Osteoblast (primary cell): ENCODE data around the gene FOXN4. TPM values are rescaled to one million over a fixed set of nuclear protein-coding genes. Genes with fewer than 3 reads are reported as not detected.

Experiments
- DNase-seq: peaks from one replicate; pipeline ENCODE4 v3.0.0; 2011; ENCODE audit warnings: low spot score, mixed read lengths; ENCODE audit not compliant: insufficient read length; ENCODE audit errors: missing footprints
- H2AFZ ChIP-seq: 2 replicates; pipeline ENCODE4 v1.6.0; 2011; ENCODE audit warnings: mild to moderate bottlenecking, low read length
- H3K27ac ChIP-seq: 2 replicates; pipeline ENCODE4 v1.5.1; 2011; ENCODE audit warnings: mild to moderate bottlenecking, low read depth, low read length, moderate library complexity
- H3K27me3 ChIP-seq: 2 replicates; pipeline ENCODE4 v1.6.0; 2012; ENCODE audit warnings: mild to moderate bottlenecking, control low read depth, inconsistent platforms, low read length, moderate library complexity; ENCODE audit not compliant: insufficient read depth
- H3K36me3 ChIP-seq: 2 replicates; pipeline ENCODE4 v1.5.1; 2011; ENCODE audit warnings: mild to moderate bottlenecking, low read length, control low read depth, moderate library complexity; ENCODE audit not compliant: insufficient read depth
- H3K4me1 ChIP-seq: 2 replicates; pipeline ENCODE4 v1.5.1; 2011; ENCODE audit warnings: mild to moderate bottlenecking, low read length, control low read depth, moderate library complexity; ENCODE audit not compliant: insufficient read depth
- H3K4me2 ChIP-seq: 2 replicates; pipeline ENCODE4 v1.6.0; 2011; ENCODE audit warnings: mild to moderate bottlenecking, low read length; ENCODE audit not compliant: insufficient read depth
- H3K4me3 ChIP-seq: fragments of 200-600 bp; sonication (generic); 3 replicates; pipeline ENCODE4 v1.5.1; 2012; ENCODE audit warnings: mild to moderate bottlenecking, low read length, inconsistent platforms; ENCODE audit not compliant: insufficient read depth
- H3K79me2 ChIP-seq: 2 replicates; pipeline ENCODE4 v1.6.0; 2012; ENCODE audit warnings: mild to moderate bottlenecking, low read length, control low read depth, inconsistent platforms; ENCODE audit not compliant: insufficient read depth
- H3K9me3 ChIP-seq: 2 replicates; pipeline ENCODE4 v1.5.1; 2011; ENCODE audit warnings: low read depth, low read length, control low read depth
- H4K20me1 ChIP-seq: 2 replicates; pipeline ENCODE4 v1.6.0; 2012; ENCODE audit warnings: mild to moderate bottlenecking, low read length, control low read depth; ENCODE audit not compliant: insufficient read depth
- total RNA-seq: library from RNA; depleted of rRNA; stranded (reverse); fragments of >200 nt; gene quantifications from 2 replicates; pipeline ENCODE4 v1.2.3, GENCODE V29; 2012
- TF ChIP-seq, protein P1 (sequence below): IDR thresholded peaks from 2 replicates; pipeline ENCODE4 v1.5.1; 2011; ENCODE audit warnings: mild to moderate bottlenecking, low read depth, low read length, moderate library complexity; ENCODE audit errors: extremely low read depth

Gene FOXN4, protein sequence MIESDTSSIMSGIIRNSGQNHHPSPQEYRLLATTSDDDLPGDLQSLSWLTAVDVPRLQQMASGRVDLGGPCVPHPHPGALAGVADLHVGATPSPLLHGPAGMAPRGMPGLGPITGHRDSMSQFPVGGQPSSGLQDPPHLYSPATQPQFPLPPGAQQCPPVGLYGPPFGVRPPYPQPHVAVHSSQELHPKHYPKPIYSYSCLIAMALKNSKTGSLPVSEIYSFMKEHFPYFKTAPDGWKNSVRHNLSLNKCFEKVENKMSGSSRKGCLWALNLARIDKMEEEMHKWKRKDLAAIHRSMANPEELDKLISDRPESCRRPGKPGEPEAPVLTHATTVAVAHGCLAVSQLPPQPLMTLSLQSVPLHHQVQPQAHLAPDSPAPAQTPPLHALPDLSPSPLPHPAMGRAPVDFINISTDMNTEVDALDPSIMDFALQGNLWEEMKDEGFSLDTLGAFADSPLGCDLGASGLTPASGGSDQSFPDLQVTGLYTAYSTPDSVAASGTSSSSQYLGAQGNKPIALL
- total RNA-seq, result not detected in 2 replicates

DNA sequence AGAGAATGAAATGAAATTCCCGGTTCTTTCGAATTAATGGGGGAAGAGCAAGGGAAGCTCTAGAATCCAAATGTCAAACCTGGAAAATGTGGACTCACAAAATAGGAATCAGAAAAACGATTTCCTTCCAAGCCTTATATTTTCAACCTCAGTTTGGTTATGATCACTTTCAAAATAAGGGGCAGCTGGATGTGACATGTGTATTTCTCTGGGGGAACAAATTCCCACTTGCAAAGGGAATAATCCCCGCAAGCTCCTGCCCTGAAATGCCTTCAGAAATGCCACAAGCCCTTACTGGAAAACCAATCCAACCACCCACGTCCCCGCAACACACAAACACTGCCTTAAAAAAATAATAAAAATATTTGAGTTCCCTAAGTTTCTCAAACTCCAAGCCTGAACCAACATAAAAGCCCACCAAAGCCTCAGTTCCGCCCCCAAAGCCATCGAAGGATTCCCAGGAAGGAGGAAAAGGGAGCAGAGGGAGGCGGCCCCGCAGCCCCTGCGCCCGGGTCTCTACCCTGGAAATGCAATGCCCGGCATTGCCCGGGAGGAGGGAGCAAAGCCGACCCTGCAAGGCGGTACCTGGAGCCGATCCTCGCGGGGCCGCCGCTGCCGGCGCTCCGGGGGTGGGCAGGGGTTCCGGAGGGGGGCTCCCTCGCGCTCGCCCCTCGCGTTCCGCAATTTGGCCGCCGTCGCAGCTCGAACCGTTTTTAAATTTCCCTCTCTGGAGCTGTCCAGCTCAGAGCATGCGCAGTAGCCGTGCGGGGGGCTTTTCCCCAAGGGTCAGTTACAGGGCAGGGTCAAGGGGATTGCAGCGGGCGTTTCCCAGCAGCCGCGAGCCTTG, at the start of gene FOXN4:
Gene FOXN4, minus strand, starts transcription at position 751 of the 847 bp plus-strand sequence. CDS start 963 bp downstream, outside the sequence.
- no peak within 1 kb of the TSS for H3K27ac ChIP-seq
- H3K4me1 ChIP-seq, result no peaks in the 10 kb centered on the region
- H2AFZ ChIP-seq, result no peak within 1 kb of the TSS
- DNase-seq, result no peak
- no peak within 1 kb of the TSS for H3K4me3 ChIP-seq
- H3K36me3 ChIP-seq, result no peaks in the 10 kb centered on the region
- no peak within 1 kb of the TSS for H3K4me2 ChIP-seq
- H3K27me3 ChIP-seq, result peaks cover 76% of the 10 kb centered on the region
- H3K9me3 ChIP-seq, result no peaks in the 10 kb centered on the region
- no peaks in the 10 kb centered on the region for H4K20me1 ChIP-seq
- no peaks in the 10 kb centered on the region for H3K79me2 ChIP-seq
- TF ChIP-seq, protein P1, sequence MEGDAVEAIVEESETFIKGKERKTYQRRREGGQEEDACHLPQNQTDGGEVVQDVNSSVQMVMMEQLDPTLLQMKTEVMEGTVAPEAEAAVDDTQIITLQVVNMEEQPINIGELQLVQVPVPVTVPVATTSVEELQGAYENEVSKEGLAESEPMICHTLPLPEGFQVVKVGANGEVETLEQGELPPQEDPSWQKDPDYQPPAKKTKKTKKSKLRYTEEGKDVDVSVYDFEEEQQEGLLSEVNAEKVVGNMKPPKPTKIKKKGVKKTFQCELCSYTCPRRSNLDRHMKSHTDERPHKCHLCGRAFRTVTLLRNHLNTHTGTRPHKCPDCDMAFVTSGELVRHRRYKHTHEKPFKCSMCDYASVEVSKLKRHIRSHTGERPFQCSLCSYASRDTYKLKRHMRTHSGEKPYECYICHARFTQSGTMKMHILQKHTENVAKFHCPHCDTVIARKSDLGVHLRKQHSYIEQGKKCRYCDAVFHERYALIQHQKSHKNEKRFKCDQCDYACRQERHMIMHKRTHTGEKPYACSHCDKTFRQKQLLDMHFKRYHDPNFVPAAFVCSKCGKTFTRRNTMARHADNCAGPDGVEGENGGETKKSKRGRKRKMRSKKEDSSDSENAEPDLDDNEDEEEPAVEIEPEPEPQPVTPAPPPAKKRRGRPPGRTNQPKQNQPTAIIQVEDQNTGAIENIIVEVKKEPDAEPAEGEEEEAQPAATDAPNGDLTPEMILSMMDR, result no peak

DNA sequence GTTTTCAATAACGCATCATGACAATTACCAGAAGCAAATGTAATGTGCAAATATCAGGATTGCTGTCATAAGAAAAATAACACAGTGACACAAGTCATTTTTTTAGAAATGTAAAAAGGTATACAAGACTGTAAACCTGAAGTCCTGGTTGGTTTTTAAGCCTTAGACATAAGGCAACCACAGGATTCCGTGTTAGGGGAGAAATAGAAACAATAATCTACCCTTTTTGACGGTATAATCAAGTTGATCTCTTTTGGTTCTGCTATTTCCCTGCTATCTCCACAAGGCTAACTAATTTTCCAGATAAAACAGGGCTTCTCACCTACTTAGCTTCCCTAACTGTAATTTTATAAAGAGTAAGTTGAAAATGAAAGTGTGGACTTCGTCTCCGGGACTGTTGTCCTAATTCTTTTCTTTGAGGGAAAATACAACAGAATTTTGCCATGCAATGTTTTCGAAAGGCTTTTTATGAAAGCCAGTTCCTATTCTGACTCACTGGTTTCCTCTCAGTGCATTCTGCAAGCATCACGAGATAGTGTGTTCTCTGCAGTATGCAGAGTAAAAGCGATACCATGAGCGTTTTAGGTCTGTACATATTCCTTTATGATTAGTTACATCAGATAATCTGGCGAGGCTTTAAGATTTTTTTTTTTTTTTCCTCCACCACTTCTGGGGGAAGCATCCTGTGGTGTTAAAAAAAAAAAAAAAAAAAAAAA, 49.2 kb upstream of the FOXN4 start:
- no peaks in the 10 kb centered on the region for H3K9me3 ChIP-seq
- H4K20me1 ChIP-seq, result no peaks in the 10 kb centered on the region
- TF ChIP-seq, protein P1, result no peak
- H3K36me3 ChIP-seq, result no peaks in the 10 kb centered on the region
- H3K4me2 ChIP-seq, result peak overlapping the region; percentile 79
- peak overlapping the region; percentile 53 for H3K4me3 ChIP-seq
- peak overlapping the region; percentile 83 for H2AFZ ChIP-seq
- H3K27ac ChIP-seq, result no peak overlapping the region
- H3K79me2 ChIP-seq, result no peaks in the 10 kb centered on the region
- H3K27me3 ChIP-seq, result peaks cover 7% of the 10 kb centered on the region
- peak; percentile 61 for DNase-seq
- H3K4me1 ChIP-seq, result no peaks in the 10 kb centered on the region

DNA sequence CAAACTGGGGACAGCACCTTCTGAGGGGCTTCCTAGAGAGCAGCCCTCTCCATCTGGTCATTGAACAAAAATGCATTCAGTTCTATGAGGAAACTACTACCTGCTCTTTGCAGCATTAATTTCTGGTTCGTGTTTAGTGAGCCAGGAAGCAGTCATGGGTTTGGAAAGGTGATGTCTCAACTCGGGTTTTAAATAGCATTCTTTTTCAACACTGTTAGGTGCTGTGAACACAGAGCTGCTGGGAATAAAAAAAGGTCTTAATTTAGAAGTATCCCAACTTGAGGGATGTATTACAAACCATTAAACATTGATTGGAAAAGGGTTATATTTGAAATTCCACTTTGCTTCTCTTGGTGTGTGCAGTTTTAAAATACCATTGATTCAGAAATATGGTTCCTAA, 47.9 kb upstream of the FOXN4 start:
- Histone ChIP-seq H3K4me3 (no peak overlapping the region), H4K20me1 (no peaks in the 10 kb centered on the region), H3K9me3 (no peaks in the 10 kb centered on the region), H3K4me1 (no peaks in the 10 kb centered on the region), H3K36me3 (no peaks in the 10 kb centered on the region), H3K27me3 (peaks cover 7% of the 10 kb centered on the region), H3K27ac (no peak overlapping the region), H2AFZ (no peak overlapping the region), H3K4me2 (no peak overlapping the region), H3K79me2 (no peaks in the 10 kb centered on the region)
- no peak for DNase-seq
- TF ChIP-seq, protein P1, result no peak
